ENCODE results near the gene NGEF.
"Not testable (repeated sequence)": the region's sequence is repeated elsewhere in the genome, so short reads cannot be mapped to it uniquely, and the experiment has no call there.

Gene NGEF

GRCh38 chr2:233023007-233023760, 10.1 kb upstream of the NGEF start:
- no peak for DNase-seq (ENCODE audit: low read depth in 1 of 2, low spot score in 1 of 2)

- DNase-seq (ENCODE audit: low read depth in 1 of 2, low spot score in 1 of 2): no peak
These were observed 9.5 kb upstream of the NGEF start for GRCh38 chr2:233022561-233022960.

DNA sequence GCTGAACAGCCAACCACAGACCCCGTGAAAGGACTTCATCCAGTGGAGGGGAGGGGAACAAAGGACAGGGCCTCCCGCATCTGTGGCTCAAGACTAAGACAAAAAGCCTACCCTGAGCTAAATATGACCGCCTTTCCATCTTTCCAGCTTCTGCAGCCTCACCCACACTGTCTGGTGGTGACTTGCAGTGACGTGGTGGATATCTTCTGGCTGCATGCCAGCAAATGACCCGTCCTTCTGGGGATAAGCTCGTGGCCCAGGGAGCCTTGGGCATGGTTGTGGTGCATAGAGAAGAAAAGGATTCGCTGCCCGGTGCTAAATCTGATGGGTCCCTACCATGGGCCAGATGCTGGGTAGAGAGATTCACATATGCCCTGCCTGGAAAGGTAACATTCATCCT, 8.7 kb upstream of the NGEF start:
- DNase-seq (ENCODE audit: low read depth in 1 of 2, low spot score in 1 of 2): no peak

- no peak for DNase-seq (ENCODE audit: low read depth in 1 of 2, low spot score in 1 of 2)
These were observed 7.4 kb upstream of the NGEF start for GRCh38 chr2:233020454-233020853.

DNA sequence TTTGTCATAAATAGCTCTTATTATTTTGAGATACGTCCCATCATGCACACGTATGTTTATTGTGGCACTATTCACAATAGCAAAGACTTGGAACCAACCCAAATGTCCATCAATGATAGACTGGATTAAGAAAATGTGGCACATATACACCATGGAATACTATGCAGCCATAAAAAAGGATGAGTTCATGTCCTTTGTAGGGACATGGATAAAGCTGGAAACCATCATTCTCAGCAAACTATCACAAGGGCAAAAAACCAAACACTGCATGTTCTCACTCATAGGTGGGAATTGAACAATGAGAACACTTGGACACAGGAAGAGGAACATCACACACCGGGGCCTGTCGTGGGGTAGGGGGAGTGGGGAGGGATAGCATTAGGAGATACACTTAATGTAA, 6.6 kb upstream of the NGEF start:
- not testable (repeated sequence) for DNase-seq (ENCODE audit: low read depth in 1 of 2, low spot score in 1 of 2)

DNA sequence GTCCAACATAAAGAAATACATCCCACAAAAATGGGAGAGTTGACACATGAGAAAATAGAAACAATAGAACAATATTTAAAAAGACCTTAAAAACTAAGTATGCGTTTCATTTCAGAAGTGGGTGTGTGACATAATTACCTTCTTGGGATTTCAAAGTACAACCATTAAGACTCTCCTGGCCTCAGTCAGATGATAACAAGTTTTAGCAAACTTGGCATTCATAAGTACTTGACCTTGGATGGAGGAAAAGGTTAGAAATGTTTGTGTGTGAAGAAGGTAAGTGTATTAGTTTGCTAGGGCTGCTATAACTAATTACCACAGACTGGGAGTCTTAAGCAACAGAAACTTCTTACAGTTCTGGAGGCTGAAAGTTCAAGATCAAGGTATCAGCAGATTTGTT, 4.9 kb upstream of the NGEF start:
- DNase-seq (ENCODE audit: low read depth in 1 of 2, low spot score in 1 of 2): no peak

GRCh38 chr2:233015019-233015645, 2.1 kb upstream of the NGEF start:
- DNase-seq (ENCODE audit: low read depth in 1 of 2, low spot score in 1 of 2): no peak

- no peak for DNase-seq (ENCODE audit: low read depth in 1 of 2, low spot score in 1 of 2)
These were observed 594 bp upstream of the NGEF start for GRCh38 chr2:233013650-233014049.

DNA sequence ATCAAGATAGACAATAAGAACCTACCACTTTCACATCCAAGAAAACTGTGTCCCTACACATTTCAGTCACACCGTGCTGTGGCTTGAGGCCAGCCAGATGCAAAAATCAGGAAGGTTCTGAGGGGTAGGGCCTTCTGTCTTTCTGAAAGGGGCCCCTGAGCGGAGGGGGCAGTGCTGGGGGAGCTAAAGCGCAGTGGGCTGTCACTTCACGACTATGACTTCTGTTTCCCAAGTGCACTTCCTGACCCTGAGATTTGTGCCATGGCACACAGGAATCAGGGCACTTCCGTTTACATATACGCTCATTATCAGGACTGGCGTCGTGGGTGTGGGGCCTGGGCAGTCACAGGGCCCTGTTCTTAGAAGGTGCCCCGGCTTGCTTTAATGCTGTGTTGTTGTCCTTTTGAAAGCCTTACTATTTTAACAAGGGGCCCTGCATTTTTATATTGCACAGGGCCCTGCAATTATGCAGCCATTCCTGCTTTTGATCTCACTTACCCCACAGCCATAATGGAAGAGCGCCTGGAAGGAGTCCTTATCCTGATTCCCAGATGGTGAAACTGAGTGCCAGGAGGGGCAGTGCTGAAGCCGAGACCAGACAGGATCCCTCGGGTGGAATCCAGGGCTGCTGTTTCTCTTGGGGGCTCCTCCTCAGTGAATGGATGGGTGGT, 620 bp downstream of the NGEF start:
- no peak for DNase-seq (ENCODE audit: low read depth in 1 of 2, low spot score in 1 of 2)

DNA sequence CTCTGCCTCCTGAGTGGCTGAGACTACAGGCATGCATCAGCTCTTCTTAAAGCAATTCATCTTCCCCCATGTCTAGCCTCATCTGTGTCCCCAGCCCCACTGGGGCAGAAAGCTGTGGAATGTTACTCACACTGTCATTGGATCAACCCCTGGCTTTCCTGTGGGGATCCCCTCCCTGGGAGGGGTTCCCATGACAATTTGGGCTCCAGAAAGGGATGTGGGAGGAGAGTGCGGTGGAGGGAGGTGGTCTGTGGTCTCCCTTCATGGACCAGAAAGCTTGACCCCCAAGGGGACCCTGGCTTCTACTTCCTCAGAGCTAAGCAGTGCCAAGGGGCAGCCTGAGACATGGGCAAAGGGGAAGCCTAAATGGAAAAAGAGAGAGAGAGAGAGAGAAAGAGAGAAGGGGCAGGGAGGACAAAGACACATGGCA, 1.3 kb downstream of the NGEF start:
- no peak for DNase-seq (ENCODE audit: low read depth in 1 of 2, low spot score in 1 of 2)

DNA sequence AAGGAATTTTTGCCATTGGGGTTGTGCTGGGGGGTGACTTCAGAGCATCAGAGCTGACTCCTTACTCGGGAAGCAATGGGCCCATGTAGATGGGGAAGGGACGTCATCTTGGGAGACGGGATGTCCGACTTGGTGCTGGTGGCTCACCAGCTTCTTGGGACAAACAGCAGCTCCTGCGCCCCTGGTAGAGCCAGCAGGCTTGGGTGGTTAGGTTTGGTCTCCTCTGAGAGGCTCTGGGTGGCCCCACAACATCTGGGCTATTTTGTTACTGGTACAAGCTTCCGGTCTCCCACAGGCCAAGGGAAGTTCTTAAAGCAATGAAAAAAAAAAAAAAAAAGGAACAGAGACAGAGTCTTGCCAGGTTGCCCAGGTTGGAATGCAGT, 1.8 kb downstream of the NGEF start:
- no peak for DNase-seq (ENCODE audit: low read depth in 1 of 2, low spot score in 1 of 2)

DNA sequence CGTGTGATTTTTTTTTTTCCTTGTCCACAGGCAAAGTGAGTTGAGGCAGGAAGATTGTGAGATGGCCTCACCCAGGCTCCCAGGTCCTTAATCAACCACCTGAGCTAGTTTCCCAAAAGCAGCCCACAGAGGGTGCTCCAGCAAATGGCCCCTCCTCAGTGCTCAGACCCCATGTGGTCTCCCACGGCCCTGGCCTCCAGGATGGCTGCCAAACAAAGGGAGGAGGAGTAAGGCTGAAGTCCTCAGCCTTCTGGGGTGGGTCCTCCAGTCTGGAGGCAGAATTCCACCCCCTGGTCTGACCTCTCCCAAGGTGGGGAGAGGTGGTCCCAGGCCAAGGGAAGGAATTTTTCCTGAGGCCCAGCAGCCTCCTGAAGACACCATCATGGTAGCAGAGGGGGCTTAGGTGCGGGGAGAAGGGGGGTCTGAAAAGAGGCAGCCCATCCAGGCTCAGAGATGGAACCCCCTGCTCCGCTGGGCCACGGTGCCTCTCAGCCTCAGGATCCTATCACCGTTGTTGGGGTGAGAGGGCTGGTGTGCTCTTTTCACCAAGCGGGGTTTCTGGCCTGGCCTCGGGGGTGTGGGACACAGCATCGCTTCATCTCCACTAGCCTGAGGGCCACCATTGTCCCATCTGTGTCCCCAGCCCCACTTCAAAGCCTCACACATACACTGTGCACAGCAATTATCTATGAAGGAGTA, 2.3 kb downstream of the NGEF start:
- no peak for DNase-seq (ENCODE audit: low read depth in 1 of 2, low spot score in 1 of 2)

DNA sequence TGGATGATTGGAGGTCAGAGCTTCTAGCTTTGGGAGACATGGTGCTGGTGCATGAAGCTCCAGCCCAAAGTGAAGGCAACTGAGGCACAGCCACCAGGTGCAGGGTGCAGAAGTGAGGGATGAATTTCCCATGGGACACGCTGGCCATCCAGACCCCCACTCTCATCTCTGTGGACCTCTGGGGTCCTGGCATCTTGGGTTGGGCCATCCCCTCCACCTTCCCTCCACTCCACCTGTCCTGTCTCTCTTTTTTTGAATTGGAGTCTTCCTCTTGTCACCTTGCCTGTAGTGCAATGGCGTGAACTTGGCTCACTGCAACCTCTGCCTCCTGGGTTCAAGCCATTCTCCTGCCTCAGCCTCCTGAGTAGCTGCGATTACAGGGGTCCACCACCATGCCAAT, 3.4 kb downstream of the NGEF start:
- DNase-seq (ENCODE audit: low read depth in 1 of 2, low spot score in 1 of 2): no peak

DNA sequence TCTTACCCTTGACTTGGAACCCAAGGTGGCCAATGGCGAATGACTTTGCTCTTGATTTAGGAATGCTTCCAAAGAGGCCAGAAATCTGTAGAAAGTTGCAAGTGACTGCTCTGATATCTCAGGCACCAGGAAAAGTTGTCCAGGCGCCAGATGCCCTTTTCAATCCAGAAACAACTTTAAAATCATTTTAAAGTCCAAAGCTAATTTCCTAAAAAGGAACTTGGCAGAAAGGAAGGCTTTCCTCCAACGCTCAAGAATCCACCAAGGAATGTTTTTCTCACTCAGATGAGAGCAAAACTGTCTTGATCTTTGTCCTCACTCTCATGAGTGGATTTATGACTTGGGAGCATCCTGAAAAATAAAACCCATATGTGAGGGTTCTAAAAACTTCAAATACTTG, 5.3 kb downstream of the NGEF start:
- DNase-seq (ENCODE audit: low read depth in 1 of 2, low spot score in 1 of 2): no peak

DNA sequence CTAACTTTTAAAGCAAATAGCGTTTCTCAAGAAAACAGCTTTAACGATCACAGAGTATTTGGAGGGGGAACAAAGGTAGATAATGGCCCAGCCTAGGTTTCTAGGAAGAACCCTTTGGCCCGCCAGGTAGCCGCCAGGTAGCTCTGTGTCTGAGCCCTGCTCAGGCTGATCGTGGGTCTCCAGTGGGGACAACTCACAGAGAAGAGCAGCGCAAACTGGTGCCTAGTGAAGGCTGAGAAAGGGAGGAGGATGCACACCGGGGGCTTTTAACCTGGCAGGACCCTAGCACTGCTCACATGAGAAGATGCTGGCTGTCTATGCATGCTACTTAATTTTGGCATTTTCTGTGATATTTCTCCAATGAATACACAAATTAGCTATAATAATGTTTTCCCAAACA, 5.8 kb downstream of the NGEF start:
- DNase-seq (ENCODE audit: low read depth in 1 of 2, low spot score in 1 of 2): no peak

GRCh38 chr2:233006648-233007047, 6.4 kb downstream of the NGEF start:
- no peak for DNase-seq (ENCODE audit: low read depth in 1 of 2, low spot score in 1 of 2)

- DNase-seq (ENCODE audit: low read depth in 1 of 2, low spot score in 1 of 2): no peak
These were observed 8.0 kb downstream of the NGEF start for GRCh38 chr2:233005096-233005495.

DNA sequence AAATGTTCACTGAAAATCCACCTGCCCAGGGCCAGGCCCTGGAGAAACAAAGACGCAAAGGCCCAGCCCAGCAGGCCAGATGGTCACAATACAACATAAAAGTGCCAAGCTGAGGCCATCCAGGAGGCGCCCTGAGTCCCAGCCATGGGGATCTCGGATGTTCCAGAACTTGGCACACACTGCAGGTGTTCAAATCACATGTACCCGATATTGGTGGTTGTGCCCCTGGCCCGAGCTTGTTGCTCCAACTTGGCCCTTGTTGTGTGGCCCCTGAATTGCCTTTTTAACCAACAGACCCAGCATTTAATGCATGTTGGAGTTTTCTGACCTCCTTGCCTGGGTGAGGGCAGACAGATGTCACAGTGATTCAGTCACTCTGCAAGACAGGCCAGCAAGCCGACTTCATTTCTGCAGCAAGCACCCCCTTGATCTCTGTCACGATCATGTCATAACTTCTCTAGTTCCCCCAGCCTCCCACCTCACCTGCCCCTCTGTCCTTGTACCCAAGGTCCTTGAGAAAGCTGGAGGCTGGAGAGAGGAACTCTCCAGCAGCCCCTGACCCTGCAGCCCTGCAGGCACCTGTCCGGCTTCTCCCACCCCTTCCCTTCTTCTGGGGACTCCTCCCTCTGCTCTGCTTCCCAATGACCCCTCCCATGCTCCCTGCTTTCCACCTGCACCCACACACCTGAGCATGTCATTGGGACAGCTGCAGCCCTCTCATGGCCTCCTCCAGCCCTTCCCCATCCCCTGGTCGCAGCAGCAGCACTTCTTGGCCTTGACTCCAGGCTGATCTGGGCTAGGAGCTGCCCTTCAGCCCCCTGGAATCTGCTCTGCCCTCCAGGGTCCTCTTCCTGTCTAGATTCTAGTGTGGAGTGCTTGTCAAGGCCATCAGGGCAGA, 9.1 kb downstream of the NGEF start:
- no peak for DNase-seq (ENCODE audit: low read depth in 1 of 2, low spot score in 1 of 2)

DNA sequence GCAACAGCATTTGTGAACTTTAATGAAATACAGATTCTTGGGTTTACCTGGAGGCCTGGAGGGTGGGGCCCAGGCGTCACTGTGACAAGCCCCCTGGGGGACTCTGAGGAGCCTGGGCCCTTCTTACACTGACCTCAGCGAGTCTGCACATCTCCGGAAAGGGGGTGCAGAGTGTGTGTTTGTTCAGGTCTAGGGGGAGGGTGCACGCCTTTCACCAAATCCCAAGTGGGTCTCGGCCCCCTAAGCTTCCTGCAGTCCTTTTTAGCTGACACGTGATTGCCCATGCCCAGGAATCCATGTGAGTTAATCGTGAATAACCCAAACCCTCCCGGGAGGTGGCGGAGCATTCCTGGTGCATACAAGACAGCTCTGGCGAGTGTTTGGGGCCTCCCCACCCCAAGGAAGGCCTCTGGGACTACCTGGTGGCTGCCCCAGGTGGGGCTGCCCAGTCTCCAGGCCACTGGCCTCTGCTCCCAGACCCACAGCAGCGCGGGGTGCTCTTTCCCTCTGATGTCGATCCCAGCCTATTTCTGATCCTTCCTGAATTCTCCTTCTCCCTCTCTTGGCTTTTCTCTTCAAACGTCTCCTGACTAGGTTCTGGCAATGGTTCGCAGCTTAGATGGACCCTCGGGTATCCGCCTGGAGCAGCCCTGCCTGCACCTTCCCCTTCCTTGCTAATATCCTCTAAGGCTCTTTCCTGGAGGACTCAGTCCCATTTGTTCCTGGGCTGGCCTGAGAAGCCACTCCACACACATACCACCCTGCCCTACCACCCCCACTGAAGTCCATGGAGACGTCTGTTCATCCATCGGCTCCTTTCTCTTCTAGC, 10.0 kb downstream of the NGEF start:
- no peak for DNase-seq (ENCODE audit: low read depth in 1 of 2, low spot score in 1 of 2)

Measured in stimulated activated CD4-positive, alpha-beta T cell treated with anti-CD3 and anti-CD28 coated beads, Interleukin-15, amount 100 ng/mL, for 1 hour (primary cell).